ENCODE measurements around the gene ATXN2. TPM values are rescaled to one million over a fixed set of nuclear protein-coding genes. Genes with fewer than 3 reads are reported as not detected.
A peak's percentile ranks its signal among the peaks of the same experiment; 100 is the strongest.

ATXN2 gene
- total RNA-seq, 2 donors from 2014 or later, result 81.0 to 109 TPM

DNA sequence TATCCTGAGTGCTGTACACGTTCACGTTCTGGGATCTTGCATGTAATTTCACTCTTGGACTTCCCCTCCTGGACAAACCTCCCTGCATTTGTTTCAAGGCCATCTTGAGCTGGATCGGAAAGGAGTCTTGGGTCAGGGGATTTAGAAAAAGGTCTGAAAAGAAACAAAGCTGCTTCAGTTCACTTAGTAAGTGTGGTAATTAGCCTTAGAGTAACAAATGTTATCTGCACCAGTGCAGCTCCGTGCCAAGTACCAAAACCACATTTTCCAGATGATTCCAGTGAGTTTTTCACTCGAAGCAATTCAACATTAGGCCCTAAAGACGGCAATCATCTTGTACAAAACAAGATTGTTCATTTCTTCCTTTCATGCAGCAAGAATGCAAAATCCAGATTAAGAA, 39.4 kb upstream of the ATXN2 start:
- no peaks in the 10 kb centered on the region for H3K27me3 ChIP-seq (replicated peaks; ENCODE audit: insufficient read depth)
- ATAC-seq (ENCODE audit: insufficient number of reproducible peaks, low FRiP score, low read depth) (no peak), DNase-seq (ENCODE audit: low spot score) (no peak)
- H3K9me3 ChIP-seq, result no peaks in the 10 kb centered on the region
- H3K36me3 ChIP-seq, result no peaks in the 10 kb centered on the region
- TF ChIP-seq, protein P1, sequence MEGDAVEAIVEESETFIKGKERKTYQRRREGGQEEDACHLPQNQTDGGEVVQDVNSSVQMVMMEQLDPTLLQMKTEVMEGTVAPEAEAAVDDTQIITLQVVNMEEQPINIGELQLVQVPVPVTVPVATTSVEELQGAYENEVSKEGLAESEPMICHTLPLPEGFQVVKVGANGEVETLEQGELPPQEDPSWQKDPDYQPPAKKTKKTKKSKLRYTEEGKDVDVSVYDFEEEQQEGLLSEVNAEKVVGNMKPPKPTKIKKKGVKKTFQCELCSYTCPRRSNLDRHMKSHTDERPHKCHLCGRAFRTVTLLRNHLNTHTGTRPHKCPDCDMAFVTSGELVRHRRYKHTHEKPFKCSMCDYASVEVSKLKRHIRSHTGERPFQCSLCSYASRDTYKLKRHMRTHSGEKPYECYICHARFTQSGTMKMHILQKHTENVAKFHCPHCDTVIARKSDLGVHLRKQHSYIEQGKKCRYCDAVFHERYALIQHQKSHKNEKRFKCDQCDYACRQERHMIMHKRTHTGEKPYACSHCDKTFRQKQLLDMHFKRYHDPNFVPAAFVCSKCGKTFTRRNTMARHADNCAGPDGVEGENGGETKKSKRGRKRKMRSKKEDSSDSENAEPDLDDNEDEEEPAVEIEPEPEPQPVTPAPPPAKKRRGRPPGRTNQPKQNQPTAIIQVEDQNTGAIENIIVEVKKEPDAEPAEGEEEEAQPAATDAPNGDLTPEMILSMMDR (IDR thresholded peaks at IDR 0.05), result no peak
- no peak overlapping the region for H3K27ac ChIP-seq
- H3K4me3 ChIP-seq, result no peak overlapping the region
- H3K4me1 ChIP-seq (ENCODE audit: control insufficient read depth in 1 of 2, low read depth in 2 of 2), result peaks cover 5 to 29% of the 10 kb centered on the region in 2 donors

DNA sequence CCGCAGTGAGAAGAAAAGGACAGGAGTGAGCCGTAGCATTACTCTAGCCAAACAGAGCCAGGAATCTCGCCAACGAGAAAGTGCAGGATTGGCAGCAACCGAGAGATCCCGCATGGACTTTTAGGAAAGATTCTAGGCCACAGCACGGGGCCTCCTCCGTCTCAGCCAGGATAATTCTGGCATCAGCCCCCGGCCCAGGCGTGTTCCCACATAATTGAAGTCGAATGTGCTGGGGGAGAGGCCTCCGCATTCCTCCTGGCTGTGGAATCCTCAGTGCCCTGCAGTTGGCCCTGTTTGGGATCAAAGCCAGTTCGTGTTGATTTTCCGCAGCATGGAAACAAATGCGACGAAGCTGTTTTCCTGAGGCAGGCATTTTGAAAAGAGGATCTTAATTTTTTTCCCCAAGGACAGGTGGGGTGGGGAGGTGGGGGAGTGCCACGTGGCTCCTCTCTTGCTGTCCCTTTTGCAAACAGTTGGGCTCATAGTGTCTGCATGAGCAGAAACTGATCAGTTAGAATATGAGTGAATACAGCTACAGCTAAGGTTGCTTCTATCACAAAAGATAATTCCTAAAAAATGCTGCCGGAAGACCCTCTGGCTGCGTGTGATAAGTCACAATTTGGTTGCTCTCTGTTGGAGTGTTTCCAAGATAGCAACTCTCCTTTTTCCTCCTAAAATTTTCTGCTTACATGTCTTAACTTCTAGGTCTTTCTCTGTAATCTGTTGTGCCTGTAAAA, 37.3 kb upstream of the ATXN2 start:
- DNase-seq (ENCODE audit: low spot score) (peak; percentile 5), ATAC-seq (ENCODE audit: insufficient number of reproducible peaks, low FRiP score, low read depth) (no peak)
- no peaks in the 10 kb centered on the region for H3K27me3 ChIP-seq (replicated peaks; ENCODE audit: insufficient read depth)
- TF ChIP-seq, protein P1 (IDR thresholded peaks at IDR 0.05), result no peak
- peak overlapping the region; percentile 58 for H3K4me3 ChIP-seq
- H3K27ac ChIP-seq, result peak overlapping the region; percentile 59 to 71
- peaks cover 5 to 20% of the 10 kb centered on the region in 2 donors for H3K4me1 ChIP-seq (ENCODE audit: control insufficient read depth in 1 of 2, low read depth in 2 of 2)
- H3K36me3 ChIP-seq, result no peaks in the 10 kb centered on the region
- no peaks in the 10 kb centered on the region for H3K9me3 ChIP-seq

DNA sequence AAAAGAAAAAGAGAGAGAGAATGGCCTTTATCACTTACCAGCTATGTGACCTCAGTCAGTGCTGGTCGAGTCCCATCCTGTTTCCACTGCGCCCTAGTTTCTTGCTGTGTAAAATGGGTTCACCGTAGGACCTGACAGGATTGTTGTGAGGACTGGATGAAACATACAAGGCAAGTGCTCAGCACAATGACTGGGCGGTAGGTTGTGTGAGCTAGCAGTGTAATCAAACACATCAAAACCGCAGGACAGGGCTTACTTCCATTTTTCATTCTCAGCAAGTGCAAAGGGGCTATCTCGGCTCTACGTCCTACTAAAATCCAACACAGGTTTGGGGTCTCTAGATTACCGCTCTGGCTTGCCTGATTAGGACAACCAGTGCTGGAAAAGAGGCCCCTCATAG, 36.4 kb upstream of the ATXN2 start:
- Histone ChIP-seq H3K4me3 (peak overlapping the region; percentile 58), H3K27ac (peak overlapping the region; percentile 59 to 71), H3K4me1 (ENCODE audit: control insufficient read depth in 1 of 2, low read depth in 2 of 2) (peaks cover 5 to 20% of the 10 kb centered on the region in 2 donors), H3K27me3 (replicated peaks; ENCODE audit: insufficient read depth) (no peaks in the 10 kb centered on the region), H3K36me3 (no peaks in the 10 kb centered on the region), H3K9me3 (no peaks in the 10 kb centered on the region)
- TF ChIP-seq, protein P1 (IDR thresholded peaks at IDR 0.05), result no peak
- ATAC-seq (ENCODE audit: insufficient number of reproducible peaks, low FRiP score, low read depth), result no peak
- no peak for DNase-seq (ENCODE audit: low spot score)

GRCh38 chr12:111628505-111629260, 29.6 kb upstream of the ATXN2 start:
- Histone ChIP-seq H3K4me1 (ENCODE audit: control insufficient read depth in 1 of 2, low read depth in 2 of 2) (no peaks in the 10 kb centered on the region), H3K36me3 (no peaks in the 10 kb centered on the region), H3K4me3 (no peak overlapping the region), H3K9me3 (no peaks in the 10 kb centered on the region), H3K27me3 (replicated peaks; ENCODE audit: insufficient read depth) (no peaks in the 10 kb centered on the region), H3K27ac (no peak overlapping the region)
- ATAC-seq (ENCODE audit: insufficient number of reproducible peaks, low FRiP score, low read depth) (no peak), DNase-seq (ENCODE audit: low spot score) (no peak)
- TF ChIP-seq, protein P1 (IDR thresholded peaks at IDR 0.05), result no peak

GRCh38 chr12:111626230-111626629, 27.1 kb upstream of the ATXN2 start:
- Histone ChIP-seq H3K27me3 (replicated peaks; ENCODE audit: insufficient read depth) (no peaks in the 10 kb centered on the region), H3K36me3 (no peaks in the 10 kb centered on the region), H3K4me1 (ENCODE audit: control insufficient read depth in 1 of 2, low read depth in 2 of 2) (no peaks in the 10 kb centered on the region), H3K27ac (no peak overlapping the region), H3K4me3 (no peak overlapping the region), H3K9me3 (no peaks in the 10 kb centered on the region)
- TF ChIP-seq, protein P1 (IDR thresholded peaks at IDR 0.05), result no peak
- no peak for DNase-seq (ENCODE audit: low spot score)
- ATAC-seq (ENCODE audit: insufficient number of reproducible peaks, low FRiP score, low read depth), result no peak

Measured in thoracic aorta (tissue), 2 donors.